MCF 10A (cell line): ENCODE results near the gene EGR2. TPM values are rescaled to one million over a fixed set of nuclear protein-coding genes. Genes with fewer than 3 reads are reported as not detected.

Experiments
- BruUV-seq: library from RNA; stranded (reverse); fragments of 400-500 nt; replicated peaks from 2 replicates; lab custom pipeline; 2021; lab: Mats Ljungman, UMichigan
- CTCF ChIA-PET: fragments of 300-600 bp; sonication (Branson Sonifier 250); formaldehyde crosslinking; extraction: SDS; loops from one replicate; lab custom pipeline; 2021; ENCODE audit warnings: antibody characterized with exemption, inconsistent platforms; lab: Yijun Ruan, JAX
- POLR2A ChIA-PET: fragments of 300-600, 350-650 bp; sonication (Branson Sonifier 250); formaldehyde crosslinking; extraction: SDS; loops from one replicate; lab custom pipeline; 2020; ENCODE audit warnings: antibody characterized with exemption, inconsistent platforms; lab: Yijun Ruan, JAX
- DNase-seq: peaks from one replicate; pipeline ENCODE4 v3.0.0-alpha.2; 2018; ENCODE audit not compliant: unreplicated experiment
- H3K27ac Mint-ChIP-seq: one replicate; pipeline ENCODE4 v1.8.0; 2022; ENCODE audit warnings: mild to moderate bottlenecking, low read depth, mixed read lengths; ENCODE audit not compliant: unreplicated experiment
- H3K27me3 Mint-ChIP-seq: one replicate; pipeline ENCODE4 v1.8.0; 2022; ENCODE audit warnings: mixed read lengths; ENCODE audit not compliant: insufficient read depth, unreplicated experiment
- H3K36me3 Mint-ChIP-seq: one replicate; pipeline ENCODE4 v1.8.0; 2022; ENCODE audit warnings: mild to moderate bottlenecking, moderate library complexity, mixed read lengths; ENCODE audit not compliant: insufficient read depth, unreplicated experiment
- H3K4me1 Mint-ChIP-seq: one replicate; pipeline ENCODE4 v1.8.0; 2022; ENCODE audit warnings: mixed read lengths; ENCODE audit not compliant: insufficient read depth, unreplicated experiment
- H3K4me3 Mint-ChIP-seq: one replicate; pipeline ENCODE4 v1.8.0; 2022; ENCODE audit warnings: mild to moderate bottlenecking, moderate library complexity, mixed read lengths; ENCODE audit not compliant: unreplicated experiment
- H3K9me3 Mint-ChIP-seq: one replicate; pipeline ENCODE4 v1.8.0; 2022; ENCODE audit warnings: mixed read lengths; ENCODE audit not compliant: unreplicated experiment
- CTCF ChIP-seq: fragments of 200-600 bp; IDR thresholded peaks from one replicate; pipeline ENCODE4 v1.8.0; 2022; ENCODE audit warnings: antibody characterized with exemption, mild to moderate bottlenecking; ENCODE audit not compliant: unreplicated experiment
- intact Hi-C: fragments of 100-400 bp; cut with micrococcal nuclease; formaldehyde crosslinking; loops from 2 replicates; pipeline ENCODE4 v1.14.1; 2022
- total RNA-seq: library from RNA; stranded (reverse); gene quantifications from 2 replicates; pipeline ENCODE4 v1.2.3, GENCODE V29; 2022

The EGR2 gene
- total RNA-seq, 1 experiment from 2014 or later: 1.0 TPM

DNA sequence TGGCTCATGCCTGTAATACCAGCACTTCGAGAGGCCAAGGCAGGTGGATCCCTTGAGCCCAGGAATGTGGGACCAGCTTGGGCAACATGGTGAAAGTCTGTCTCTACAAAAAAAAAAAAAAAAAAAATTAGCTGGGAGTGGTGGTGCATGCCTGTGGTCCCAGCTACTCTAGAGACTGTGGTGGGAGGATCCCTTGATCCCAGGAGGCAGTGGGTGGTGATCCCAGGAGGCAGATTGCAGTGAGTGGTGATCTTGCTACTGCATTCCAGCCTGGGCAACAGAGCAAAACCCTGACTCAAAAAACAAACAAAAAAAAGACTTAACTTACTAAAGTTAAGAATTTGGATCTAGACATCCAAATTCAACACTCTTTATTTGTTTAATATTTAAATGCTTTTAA lies 21.9 kb downstream of the EGR2 start:
- intact Hi-C loops: no loop called here
- Mint-ChIP-seq H3K27ac (no peak overlapping the region), H3K36me3 (no peaks in the 10 kb centered on the region), H3K4me1 (peaks cover 7% of the 10 kb centered on the region), H3K27me3 (peaks cover 31% of the 10 kb centered on the region), H3K4me3 (no peak overlapping the region), H3K9me3 (no peaks in the 10 kb centered on the region)
- ChIA-PET CTCF (interaction anchor here (0.6 kb wide), 1 partner anchor 9 kb away, joined by 3 read pairs; no protein-coding TSS in a partner anchor), POLR2A (no interaction called here)
- BruUV-seq: no TSS peak
- no peak for TF ChIP-seq CTCF
- DNase-seq: peak; percentile 22

- H3K27ac Mint-ChIP-seq: no peak overlapping the region
- H3K27me3 Mint-ChIP-seq: peaks cover 14% of the 10 kb centered on the region
- H3K9me3 Mint-ChIP-seq: no peaks in the 10 kb centered on the region
- no peak overlapping the region for H3K4me3 Mint-ChIP-seq
- peaks cover 7% of the 10 kb centered on the region for H3K4me1 Mint-ChIP-seq
- no peak for TF ChIP-seq CTCF
- DNase-seq: no peak
- intact Hi-C loops: no loop called here
- BruUV-seq: no TSS peak
- no peaks in the 10 kb centered on the region for H3K36me3 Mint-ChIP-seq
- POLR2A ChIA-PET: no interaction called here
- CTCF ChIA-PET: no interaction called here
These were observed 23.9 kb downstream of the EGR2 start for GRCh38 chr10:62792261-62792660.

DNA sequence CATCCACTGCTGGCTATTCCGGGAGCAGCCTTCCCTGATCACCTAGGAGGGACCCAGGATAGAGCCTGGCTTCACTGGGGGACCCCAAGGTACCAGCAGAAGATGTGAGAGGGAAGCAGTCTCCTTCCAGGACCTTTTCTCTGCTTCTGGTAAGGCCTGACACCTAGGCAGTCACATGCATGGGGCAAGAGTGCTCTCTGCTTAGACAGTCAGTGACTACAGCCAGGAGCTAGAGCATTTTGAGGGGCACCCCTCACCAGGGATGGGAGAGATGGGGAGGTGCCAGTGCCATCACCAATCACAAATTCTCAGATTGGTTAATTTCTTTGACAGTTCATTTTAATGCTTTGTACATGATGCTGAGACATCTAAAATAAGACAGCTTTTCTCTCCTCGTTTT lies 25.6 kb downstream of the EGR2 start:
- Mint-ChIP-seq H3K27me3 (no peaks in the 10 kb centered on the region), H3K9me3 (peaks cover 1% of the 10 kb centered on the region), H3K4me1 (peaks cover 7% of the 10 kb centered on the region), H3K4me3 (no peak overlapping the region), H3K27ac (no peak overlapping the region), H3K36me3 (no peaks in the 10 kb centered on the region)
- no TSS peak for BruUV-seq
- no peak for TF ChIP-seq CTCF
- DNase-seq: no peak
- ChIA-PET POLR2A (no interaction called here), CTCF (interaction anchor here (0.6 kb wide), 1 partner anchor 390 kb away, joined by 3 read pairs; no protein-coding TSS in a partner anchor)
- intact Hi-C loops: no loop called here

- ChIA-PET CTCF (interaction anchor here (0.6 kb wide), 1 partner anchor 391 kb away, joined by 3 read pairs; no protein-coding TSS in a partner anchor), POLR2A (no interaction called here)
- DNase-seq: no peak
- TF ChIP-seq CTCF: no peak
- peaks cover 6% of the 10 kb centered on the region for H3K9me3 Mint-ChIP-seq
- no peaks in the 10 kb centered on the region for H3K27me3 Mint-ChIP-seq
- BruUV-seq: no TSS peak
- intact Hi-C loops: no loop called here
- H3K27ac Mint-ChIP-seq: no peak overlapping the region
- H3K36me3 Mint-ChIP-seq: no peaks in the 10 kb centered on the region
- H3K4me1 Mint-ChIP-seq: peaks cover 7% of the 10 kb centered on the region
- no peak overlapping the region for H3K4me3 Mint-ChIP-seq
These were observed 26.1 kb downstream of the EGR2 start for GRCh38 chr10:62790019-62790555.
